ENCODE measurements around the gene FERD3L.

GRCh38 chr7:19099924-19100323, 45.3 kb downstream of the FERD3L start:
- TF ChIP-seq, protein P1, sequence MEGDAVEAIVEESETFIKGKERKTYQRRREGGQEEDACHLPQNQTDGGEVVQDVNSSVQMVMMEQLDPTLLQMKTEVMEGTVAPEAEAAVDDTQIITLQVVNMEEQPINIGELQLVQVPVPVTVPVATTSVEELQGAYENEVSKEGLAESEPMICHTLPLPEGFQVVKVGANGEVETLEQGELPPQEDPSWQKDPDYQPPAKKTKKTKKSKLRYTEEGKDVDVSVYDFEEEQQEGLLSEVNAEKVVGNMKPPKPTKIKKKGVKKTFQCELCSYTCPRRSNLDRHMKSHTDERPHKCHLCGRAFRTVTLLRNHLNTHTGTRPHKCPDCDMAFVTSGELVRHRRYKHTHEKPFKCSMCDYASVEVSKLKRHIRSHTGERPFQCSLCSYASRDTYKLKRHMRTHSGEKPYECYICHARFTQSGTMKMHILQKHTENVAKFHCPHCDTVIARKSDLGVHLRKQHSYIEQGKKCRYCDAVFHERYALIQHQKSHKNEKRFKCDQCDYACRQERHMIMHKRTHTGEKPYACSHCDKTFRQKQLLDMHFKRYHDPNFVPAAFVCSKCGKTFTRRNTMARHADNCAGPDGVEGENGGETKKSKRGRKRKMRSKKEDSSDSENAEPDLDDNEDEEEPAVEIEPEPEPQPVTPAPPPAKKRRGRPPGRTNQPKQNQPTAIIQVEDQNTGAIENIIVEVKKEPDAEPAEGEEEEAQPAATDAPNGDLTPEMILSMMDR (conservative IDR thresholded peaks at IDR 0.05 in 1 of 2, IDR thresholded peaks at IDR 0.05 in 1 of 2; ENCODE audit: extremely low read depth in 1 of 2, insufficient read depth in 1 of 2, low read depth in 1 of 2, low read length in 2 of 2): no peak
- no peak for TF ChIP-seq EZH2 (IDR thresholded peaks at IDR 0.05; ENCODE audit: borderline replicate concordance, low read length)
